Mesenteric fat pad (tissue), 1 donor: ENCODE data around the gene MTFR2. TPM values are rescaled to one million over a fixed set of nuclear protein-coding genes. Genes with fewer than 3 reads are reported as not detected.

Source experiments
- DNase-seq: peaks from one replicate; pipeline ENCODE4 v3.0.0-alpha.2; 2020; ENCODE audit warnings: low spot score
- total RNA-seq: library from RNA; stranded (reverse); fragmentation: NEBNext Ultra II Directional; extraction: Animal tissue kit (Norgen Biotek cat#: 25700); gene quantifications from one replicate; pipeline ENCODE4 v1.2.1, GENCODE V29; 2021
- donor health status: DM: yes; HTN: yes; CAD: no.

MTFR2 gene
- total RNA-seq, 1 donor from 2014 or later, result 0.87 TPM

GRCh38 chr6:136189104-136189503 lies 61.0 kb downstream of the MTFR2 start:
- DNase-seq, result no peak

- no peak for DNase-seq
Measured at GRCh38 chr6:136188486-136188885, 61.6 kb downstream of the MTFR2 start.

- DNase-seq, result no peak
Measured at GRCh38 chr6:136186363-136186762, 63.7 kb downstream of the MTFR2 start.

- no peak for DNase-seq
Measured at GRCh38 chr6:136184738-136185137, 65.4 kb downstream of the MTFR2 start.

GRCh38 chr6:136181861-136182260 lies 68.2 kb downstream of the MTFR2 start:
- no peak for DNase-seq

GRCh38 chr6:136181512-136181833 lies 68.6 kb downstream of the MTFR2 start:
- DNase-seq, result no peak

Other genes with a start within 250 kb of the MTFR2 start
- 117 TPM for gene BCLAF1, start 39.5 kb upstream of the MTFR2 start, total RNA-seq